Neutrophil (primary cell): ENCODE data around the gene STAT3.
"Not testable (repeated sequence)": the region's sequence is repeated elsewhere in the genome, so short reads cannot be mapped to it uniquely, and the experiment has no call there.

Experiments
- H3K27ac ChIP-seq: fragments of 200-600 bp; sonication (generic); 2 replicates; pipeline ENCODE4 v1.5.1; 2016; ENCODE audit warnings: mild to moderate bottlenecking, moderate library complexity
- H3K27me3 ChIP-seq: fragments of 200-600 bp; sonication (generic); 2 replicates; pipeline ENCODE4 v1.6.0; 2016; ENCODE audit warnings: mild to moderate bottlenecking
- H3K36me3 ChIP-seq: fragments of 200-600 bp; sonication (generic); 2 replicates; pipeline ENCODE4 v1.5.1; 2017
- H3K4me1 ChIP-seq, 2 experiments: fragments of 200-600 bp in 1 of 2; sonication (generic) in 1 of 2; 1 replicate in 1 of 2; 2 replicates in 1 of 2; pipeline versions ENCODE4 v1.5.1 to v1.6.1; 2013 to 2016; ENCODE audit warnings: low read depth in 1 of 2, low read length in 1 of 2, mild to moderate bottlenecking in 1 of 2, moderate library complexity in 1 of 2; ENCODE audit not compliant: control insufficient read depth in 1 of 2, insufficient read depth in 1 of 2
- H3K4me3 ChIP-seq, 2 experiments: fragments of 200-600 bp in 1 of 2; sonication (generic) in 1 of 2; 1 replicate in 1 of 2; 2 replicates in 1 of 2; pipeline ENCODE4 v1.5.1; 2013 to 2016; ENCODE audit warnings: low read depth in 1 of 2, low read length in 1 of 2, mild to moderate bottlenecking in 1 of 2, moderate library complexity in 1 of 2
- H3K9me3 ChIP-seq: fragments of 200-600 bp; sonication (generic); 2 replicates; pipeline ENCODE4 v1.5.1; 2016
- TF ChIP-seq, protein P1 (sequence below): fragments of 200-600 bp; sonication (generic); IDR thresholded peaks from 2 replicates; pipeline ENCODE4 v1.5.1; 2016; ENCODE audit warnings: antibody characterized with exemption

STAT3 gene

DNA sequence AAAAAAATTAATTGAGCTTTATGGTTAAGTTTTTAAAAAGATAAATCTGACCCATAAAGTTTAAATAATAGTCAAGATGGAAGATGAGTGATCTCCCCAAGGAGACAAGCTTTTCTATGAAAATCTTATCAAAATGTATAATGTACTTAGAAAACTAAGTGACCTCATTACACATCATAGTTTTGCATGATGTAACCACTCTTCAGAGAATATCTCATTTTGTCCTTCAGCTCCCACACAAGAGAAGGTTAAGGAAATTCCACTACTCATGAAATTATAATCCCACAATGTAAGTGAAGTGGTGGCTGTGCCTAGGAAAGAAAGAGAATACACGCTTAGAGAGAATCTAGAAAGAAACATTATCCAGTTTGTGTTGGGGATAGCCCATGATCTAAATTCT, 14.3 kb downstream of the STAT3 start:
- Histone ChIP-seq H3K27ac (peak overlapping the region; percentile 39), H3K4me3 (no peak overlapping the region), H3K4me1 (peaks cover 9 to 14% of the 10 kb centered on the region in 2 experiments), H3K36me3 (peaks cover 4% of the 10 kb centered on the region), H3K27me3 (no peaks in the 10 kb centered on the region), H3K9me3 (no peaks in the 10 kb centered on the region)
- TF ChIP-seq, protein P1, sequence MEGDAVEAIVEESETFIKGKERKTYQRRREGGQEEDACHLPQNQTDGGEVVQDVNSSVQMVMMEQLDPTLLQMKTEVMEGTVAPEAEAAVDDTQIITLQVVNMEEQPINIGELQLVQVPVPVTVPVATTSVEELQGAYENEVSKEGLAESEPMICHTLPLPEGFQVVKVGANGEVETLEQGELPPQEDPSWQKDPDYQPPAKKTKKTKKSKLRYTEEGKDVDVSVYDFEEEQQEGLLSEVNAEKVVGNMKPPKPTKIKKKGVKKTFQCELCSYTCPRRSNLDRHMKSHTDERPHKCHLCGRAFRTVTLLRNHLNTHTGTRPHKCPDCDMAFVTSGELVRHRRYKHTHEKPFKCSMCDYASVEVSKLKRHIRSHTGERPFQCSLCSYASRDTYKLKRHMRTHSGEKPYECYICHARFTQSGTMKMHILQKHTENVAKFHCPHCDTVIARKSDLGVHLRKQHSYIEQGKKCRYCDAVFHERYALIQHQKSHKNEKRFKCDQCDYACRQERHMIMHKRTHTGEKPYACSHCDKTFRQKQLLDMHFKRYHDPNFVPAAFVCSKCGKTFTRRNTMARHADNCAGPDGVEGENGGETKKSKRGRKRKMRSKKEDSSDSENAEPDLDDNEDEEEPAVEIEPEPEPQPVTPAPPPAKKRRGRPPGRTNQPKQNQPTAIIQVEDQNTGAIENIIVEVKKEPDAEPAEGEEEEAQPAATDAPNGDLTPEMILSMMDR = no peak

DNA sequence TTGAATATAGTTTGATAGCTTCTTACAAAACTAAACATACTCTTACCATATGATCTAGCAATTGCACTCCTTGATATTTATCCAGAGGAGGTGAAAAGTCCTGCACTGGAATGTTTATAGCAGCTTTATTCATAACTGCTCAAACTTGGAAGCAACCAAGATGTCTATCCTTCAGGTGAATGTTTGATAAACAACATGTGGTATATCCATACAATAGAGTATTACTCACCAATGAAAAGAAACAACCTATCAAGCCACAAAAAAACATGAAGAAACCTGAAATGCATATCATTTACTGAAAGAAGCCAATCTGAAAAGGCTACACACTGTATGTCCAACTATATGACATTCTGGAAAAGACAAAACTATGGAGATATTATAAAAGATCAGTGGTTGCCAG, 16.1 kb downstream of the STAT3 start:
- Histone ChIP-seq H3K27ac (no peak overlapping the region), H3K4me1 (peaks cover 17 to 18% of the 10 kb centered on the region in 2 experiments), H3K9me3 (no peaks in the 10 kb centered on the region), H3K27me3 (no peaks in the 10 kb centered on the region), H3K36me3 (peaks cover 4% of the 10 kb centered on the region), H3K4me3 (no peak overlapping the region)
- TF ChIP-seq, protein P1 = no peak

DNA sequence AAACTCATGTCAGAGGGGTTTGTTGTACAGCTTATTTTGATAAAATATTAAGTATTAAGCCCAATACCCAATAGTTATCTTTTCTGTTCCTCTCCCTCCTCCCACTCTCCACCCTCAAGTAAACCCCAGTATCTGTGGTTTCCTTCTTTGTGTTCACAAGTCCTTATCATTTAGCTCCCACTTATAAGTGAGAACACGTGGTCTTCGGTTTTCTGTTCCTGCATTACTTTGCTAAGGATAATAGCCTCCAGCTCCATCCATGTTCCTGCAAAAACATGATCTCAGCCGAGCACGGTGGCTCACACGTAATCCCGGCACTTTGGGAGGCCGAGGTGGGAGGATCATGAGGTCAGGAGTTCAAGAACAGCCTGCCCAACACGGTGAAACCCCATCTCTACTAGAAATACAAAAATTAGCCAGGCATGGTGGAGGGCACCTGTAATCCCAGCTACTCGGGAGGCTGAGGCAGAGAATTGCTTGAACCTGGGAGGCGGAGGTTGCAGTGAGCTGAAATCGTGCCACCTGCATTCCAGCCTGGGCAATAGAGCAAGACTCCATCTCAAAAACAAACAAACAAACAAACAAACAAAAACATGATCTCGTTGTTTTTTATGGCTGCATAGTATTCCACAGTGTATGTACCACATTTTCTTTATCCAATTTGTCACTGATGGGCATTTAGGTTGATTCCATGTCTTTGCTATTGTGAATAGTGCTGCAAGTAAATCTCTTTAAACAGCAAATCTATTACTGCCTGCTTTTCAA, 19.3 kb downstream of the STAT3 start:
- H3K4me3 ChIP-seq = not testable (repeated sequence)

DNA sequence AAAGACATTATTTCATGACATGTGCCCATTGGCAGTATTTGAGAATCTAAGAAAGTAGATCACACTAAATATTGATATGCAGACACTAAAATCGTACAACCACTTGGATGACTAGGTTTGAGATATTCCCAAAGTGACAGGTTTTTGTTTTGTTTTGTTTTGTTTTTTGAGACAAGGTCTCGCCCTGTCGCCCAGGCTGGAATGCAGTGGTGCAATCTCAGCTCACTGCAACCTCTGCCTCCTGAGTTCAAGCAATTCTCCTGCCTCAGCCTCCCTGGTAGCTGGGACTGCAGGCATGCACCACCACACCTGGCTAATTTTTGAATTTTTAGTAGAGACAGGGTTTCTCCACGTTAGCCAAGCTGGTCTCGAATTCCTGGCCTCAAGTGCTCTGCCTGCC, 19.9 kb downstream of the STAT3 start:
- H3K4me1 ChIP-seq = peaks cover 49 to 50% of the 10 kb centered on the region in 2 experiments
- H3K9me3 ChIP-seq, H3K4me3 ChIP-seq, H3K27me3 ChIP-seq, H3K36me3 ChIP-seq: not testable (repeated sequence)
- peak overlapping the region; percentile 88 for H3K27ac ChIP-seq

More for the DNA sequence above, 19.3 kb downstream of the STAT3 start:
- Histone ChIP-seq H3K27ac (peak overlapping the region; percentile 88), H3K4me1 (peaks cover 42 to 43% of the 10 kb centered on the region in 2 experiments)
- H3K9me3 ChIP-seq, H3K27me3 ChIP-seq, H3K36me3 ChIP-seq: not testable (repeated sequence)

DNA sequence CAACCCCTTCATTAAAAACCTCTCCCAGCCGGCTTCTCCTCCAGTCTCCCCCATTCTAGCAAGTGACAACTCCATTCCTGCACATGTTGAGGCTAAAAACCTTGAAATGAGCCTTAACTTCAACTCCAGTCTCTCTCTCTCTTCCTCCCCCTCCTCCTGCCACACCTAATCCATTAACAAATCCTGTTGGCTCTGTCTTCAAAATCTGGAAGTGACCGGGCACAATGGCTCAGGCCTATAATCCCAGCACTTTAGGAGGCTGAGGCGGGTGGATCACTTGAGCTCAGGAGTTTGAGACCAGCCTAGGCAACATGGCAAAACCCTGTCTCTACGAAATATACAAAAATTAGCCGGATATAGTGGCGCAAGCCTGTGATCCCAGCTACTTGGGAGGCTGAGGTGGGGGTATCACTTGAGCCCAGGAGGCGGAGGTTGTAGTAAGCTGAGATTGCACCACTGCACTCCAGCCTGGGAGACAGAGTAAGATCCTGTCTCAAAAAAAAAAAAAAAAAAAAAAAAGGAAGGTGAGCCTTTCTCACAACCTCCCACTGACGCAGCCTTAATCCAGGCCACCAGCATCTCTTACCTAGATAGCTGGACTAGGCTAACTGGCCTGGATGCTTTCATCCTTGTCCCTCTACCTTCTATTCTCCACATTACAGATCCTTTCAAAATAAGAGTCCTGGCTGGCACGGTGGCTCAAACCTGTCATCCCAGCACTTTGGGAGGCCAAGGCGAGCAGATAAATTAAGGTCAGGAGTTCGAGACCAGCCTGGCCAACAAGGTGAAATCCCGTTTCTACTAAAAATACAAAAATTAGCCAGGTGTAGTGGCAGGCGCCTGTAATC, 21.8 kb downstream of the STAT3 start:
- H3K4me3 ChIP-seq = peak overlapping the region; percentile 54 to 58
- peaks cover 64 to 66% of the 10 kb centered on the region in 2 experiments for H3K4me1 ChIP-seq
- H3K36me3 ChIP-seq = not testable (repeated sequence)

DNA sequence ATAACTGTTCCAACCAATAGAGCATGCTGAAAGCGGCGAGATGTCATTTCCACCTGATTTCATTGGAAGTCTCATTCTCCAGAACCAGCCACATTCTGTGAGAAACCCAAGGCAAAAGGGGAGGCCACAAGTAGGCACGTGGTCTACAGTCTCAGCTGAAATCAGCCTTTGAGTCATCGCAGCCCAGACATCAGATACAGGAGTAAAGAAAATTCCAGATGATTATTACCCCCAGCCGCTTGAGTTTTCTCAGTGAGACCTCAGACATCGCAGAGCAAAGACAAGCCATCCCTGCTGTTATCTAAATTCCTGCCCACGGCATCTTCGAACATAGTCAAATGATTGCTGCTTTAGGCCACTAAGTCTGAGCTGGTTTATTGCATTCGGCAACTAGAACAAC, 23.1 kb downstream of the STAT3 start:
- no peaks in the 10 kb centered on the region for H3K9me3 ChIP-seq
- H3K27me3 ChIP-seq = no peaks in the 10 kb centered on the region
- TF ChIP-seq, protein P1 = no peak
- H3K27ac ChIP-seq = peak overlapping the region; percentile 88
- H3K4me3 ChIP-seq = no peak overlapping the region
- no peaks in the 10 kb centered on the region for H3K36me3 ChIP-seq
- peaks cover 64 to 66% of the 10 kb centered on the region in 2 experiments for H3K4me1 ChIP-seq

More for the DNA sequence above, 21.8 kb downstream of the STAT3 start:
- peak overlapping the region; percentile 88 for H3K27ac ChIP-seq
- H3K9me3 ChIP-seq, H3K27me3 ChIP-seq: not testable (repeated sequence)
